ENCODE data around the gene DOCK1.

The DOCK1 gene

GRCh38 chr10:127415116-127415515 is 509.9 kb downstream of the DOCK1 start:
- no peak for DNase-seq

- DNase-seq = no peak
These were observed 510.8 kb downstream of the DOCK1 start for GRCh38 chr10:127415901-127416581.

- no peak for DNase-seq
These were observed 511.8 kb downstream of the DOCK1 start for GRCh38 chr10:127417031-127417430.

- no peak for DNase-seq
These were observed 512.6 kb downstream of the DOCK1 start for GRCh38 chr10:127417686-127418401.

- no peak for DNase-seq
These were observed 513.4 kb downstream of the DOCK1 start for GRCh38 chr10:127418536-127419168.

DNA sequence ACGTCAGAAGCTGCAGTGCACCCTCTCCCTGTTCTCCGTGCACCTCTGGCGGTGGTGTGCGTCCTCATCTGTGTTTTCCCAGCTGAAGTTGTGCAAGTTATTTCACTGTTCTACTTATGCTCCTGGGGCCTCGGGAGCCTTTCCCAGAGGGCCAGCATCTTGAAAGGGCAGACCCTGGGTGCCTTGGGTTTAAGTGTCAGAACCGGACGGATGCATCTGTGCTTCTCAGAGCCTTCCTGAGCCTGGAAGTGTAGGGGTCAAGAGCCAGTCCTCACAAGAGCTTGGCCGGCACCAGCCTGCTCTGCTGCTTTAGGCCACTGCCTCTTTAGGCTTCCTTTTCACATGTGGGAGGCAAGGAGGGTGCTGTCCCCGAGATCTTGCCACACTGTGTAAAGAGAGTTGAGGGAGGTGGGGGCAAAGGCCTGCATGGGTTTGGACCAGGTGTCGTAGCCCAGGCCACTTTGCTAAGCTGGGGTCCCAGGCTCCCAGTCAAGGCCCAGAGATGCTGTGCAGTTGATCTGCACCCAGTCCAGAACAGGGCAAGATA is 515.0 kb downstream of the DOCK1 start:
- no peak for DNase-seq

DNA sequence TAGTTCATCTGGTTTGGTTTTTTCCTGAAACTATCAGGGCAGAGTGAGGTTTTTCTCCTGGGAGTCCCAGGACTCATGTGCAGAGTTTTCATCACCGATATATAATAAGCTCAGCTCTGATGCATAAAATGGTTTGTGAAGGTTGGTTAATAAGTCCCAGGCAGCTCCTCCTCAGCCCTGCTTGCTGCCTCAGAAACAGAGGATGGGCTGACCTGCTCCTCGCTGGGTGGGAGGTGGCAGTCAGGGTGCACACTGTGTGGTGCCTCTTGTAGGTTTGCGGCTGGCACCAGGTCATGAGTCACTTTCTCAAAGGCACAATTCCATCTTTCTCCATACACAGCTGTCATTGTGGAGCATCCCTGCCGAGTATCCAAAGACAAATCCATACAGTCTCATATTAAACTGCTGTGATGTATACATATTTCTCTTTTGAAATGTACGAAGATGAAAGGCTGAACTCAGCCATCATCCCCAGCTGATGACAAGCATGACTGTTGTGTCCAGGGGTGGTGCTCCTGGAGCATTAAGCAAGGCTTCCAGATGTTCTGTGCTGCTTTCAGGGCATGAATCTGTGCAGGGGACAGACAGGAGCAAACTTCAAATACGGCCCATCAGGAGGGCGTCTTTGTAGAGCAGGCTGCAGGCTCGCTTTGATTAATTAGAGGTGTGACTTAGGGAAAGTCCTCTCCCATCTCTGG is 518.1 kb downstream of the DOCK1 start:
- no peak for DNase-seq

DNA sequence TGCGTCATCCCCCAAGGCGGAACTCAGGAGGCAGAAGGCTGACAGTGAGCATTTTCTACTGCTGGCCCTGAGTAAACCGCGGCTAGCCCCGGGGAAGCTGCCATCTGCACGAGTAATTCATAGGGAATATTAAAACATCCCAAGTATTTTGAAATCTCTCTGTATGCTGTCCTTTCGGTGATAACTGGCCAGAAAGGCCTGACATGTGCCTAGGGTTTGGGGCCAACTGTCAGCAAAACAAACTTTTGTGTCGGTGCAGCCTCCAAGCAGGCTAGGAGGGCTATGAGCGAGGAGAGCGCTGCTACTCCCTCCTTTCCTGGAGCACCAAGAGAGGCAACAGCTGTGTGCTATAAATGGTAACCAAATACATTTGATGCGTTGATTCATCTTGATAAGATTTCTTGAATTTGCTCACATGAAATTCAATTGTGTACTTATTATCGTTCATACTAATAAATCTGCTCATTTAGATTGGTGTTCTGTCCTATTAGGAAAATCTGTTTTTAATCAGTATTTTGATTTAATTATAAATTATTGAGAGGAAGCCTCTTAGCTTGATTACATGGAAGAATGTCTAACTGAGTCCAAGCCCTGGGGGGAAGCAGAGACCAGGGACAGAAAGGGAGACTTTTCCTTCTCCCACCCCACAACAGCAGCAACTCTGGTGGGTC is 519.5 kb downstream of the DOCK1 start:
- DNase-seq = no peak

GRCh38 chr10:127426746-127427145 is 521.5 kb downstream of the DOCK1 start:
- no peak for DNase-seq

GRCh38 chr10:127427926-127428325 is 522.7 kb downstream of the DOCK1 start:
- DNase-seq = no peak

DNA sequence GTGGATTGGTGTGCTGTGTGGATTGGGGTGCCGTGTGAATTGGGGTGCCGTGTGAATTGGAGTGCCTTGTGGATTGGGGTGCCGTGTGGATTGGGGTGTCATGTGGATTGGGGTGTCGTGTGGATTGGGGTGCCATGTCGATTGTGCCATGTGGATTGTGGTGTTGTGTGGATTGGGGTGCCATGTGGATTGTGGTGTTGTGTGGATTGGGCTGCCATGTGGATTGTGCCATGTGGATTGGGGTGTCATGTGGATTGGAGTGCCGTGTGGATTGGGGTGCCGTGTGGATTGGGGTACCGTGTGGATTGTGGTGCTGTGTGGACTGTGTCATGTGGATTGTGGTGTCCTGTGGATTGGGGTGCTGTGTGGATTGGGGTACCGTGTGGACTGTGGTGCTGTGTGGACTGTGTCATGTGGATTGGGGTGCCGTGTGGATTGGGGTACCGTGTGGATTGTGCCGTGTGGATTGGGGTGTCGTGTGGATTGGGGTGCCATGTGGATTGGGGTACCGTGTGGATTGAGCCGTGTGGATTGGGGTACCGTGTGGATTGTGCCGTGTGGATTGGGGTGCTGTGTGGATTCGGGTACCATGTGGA is 523.3 kb downstream of the DOCK1 start:
- no peak for DNase-seq

DNA sequence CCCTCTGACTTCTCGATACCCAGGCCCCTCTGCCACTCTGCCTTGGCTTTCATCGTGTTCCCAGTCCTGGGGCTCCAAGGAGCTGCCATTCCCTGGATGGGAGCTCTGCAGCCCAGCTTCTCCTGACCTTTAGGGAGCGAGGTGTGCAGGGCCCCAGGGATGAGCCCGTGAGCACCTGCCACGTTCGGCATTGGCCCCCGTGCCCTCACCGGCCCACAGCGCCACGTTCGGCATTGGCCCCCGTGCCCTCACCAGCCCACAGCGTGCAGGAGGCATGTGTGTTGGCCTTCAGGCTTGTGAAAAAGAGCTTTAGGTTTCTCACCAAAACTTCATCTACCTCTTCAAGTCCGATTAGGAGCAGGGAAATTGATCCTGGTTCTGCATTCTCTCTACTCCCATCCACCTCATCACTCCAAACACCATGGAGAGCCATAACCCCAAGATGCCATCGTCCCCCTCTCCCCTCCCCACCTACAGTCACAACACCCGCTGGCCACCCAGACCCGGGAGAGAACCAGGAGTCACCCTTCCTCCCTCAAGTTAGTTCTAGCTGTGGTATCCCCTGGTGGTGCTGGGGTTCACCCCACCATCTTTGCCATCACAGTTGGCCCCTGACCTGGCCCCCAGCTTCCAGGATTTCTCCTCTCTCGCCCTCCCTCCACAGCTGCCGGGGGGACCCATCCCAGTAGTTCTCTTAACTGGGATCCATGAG is 524.5 kb downstream of the DOCK1 start:
- no peak for DNase-seq

DNA sequence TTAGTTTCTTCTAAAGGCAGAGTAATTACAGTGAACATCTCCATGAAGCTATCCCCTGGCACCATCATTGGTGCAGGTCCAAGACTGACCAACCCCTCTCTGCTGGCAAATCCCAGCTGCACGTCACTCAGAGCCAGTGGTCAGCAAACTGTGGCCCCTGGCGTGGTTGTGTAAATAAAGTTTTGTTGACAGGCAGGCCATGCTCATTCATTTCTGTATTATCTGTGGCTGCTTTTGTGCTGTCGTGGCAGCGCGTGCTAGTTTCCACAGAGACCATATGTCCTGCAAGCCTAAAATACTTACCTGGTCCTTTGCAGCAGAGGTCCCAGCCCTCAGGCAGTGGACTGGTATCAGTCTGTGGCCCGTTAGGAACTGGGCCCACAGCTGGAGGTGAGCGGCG is 526.3 kb downstream of the DOCK1 start:
- no peak for DNase-seq

DNA sequence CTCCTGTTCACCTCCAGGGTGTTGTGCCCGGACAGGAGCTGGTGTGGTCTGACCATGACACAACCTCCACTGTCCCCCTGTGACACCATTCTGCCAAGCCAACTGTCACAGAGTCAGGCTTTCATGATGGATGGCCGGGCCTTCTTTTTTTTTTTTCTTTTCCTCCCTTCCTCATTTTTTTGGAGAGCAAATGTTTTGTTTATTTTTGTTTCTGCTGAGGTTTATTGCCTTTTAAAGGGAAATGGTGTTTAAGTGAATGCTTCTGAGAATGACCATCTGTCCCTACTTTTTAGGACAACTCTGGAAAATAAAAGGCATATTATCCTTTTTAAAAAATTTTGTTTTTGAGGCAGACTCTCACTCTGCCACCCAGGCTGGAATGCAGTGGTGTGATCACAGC is 528.8 kb downstream of the DOCK1 start:
- no peak for DNase-seq

DNA sequence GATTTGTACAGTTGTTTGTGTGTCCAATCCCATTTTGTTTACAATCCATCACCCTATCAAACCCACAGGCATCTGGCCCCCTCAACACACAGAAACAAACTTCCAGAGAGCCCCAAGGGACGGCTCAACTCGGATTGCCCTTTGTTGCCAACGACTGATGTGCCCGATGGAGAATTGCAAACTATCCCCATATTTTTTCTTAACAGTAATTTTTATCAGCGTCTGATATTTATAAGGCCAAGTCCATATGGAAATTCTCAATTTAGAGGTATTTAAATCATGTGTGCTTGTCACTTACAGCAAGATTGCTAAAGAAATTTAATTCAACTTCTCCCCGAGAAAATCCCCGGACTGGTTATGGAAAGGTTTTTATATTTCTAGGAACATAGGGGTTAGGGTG is 530.0 kb downstream of the DOCK1 start:
- DNase-seq = no peak

DNA sequence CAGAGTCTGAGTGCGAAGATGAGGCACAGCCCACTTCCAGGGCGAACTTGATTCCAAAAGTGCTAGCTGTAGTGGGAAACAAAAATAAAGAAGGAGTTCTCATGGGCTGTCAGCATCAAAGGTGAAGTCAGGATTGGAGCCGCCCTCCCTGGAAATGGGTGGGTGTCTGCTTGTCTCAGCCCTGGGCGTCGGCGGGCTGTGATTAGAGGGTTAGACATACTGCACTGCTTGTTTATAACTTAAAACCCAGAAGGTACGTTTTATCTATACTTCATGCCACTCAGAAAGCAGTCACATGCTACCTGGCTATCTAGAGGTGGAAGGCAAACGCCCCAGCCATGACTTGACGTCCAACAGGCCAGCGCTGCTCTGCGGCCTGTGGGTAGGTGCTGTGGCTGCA is 535.1 kb downstream of the DOCK1 start:
- DNase-seq = no peak

DNA sequence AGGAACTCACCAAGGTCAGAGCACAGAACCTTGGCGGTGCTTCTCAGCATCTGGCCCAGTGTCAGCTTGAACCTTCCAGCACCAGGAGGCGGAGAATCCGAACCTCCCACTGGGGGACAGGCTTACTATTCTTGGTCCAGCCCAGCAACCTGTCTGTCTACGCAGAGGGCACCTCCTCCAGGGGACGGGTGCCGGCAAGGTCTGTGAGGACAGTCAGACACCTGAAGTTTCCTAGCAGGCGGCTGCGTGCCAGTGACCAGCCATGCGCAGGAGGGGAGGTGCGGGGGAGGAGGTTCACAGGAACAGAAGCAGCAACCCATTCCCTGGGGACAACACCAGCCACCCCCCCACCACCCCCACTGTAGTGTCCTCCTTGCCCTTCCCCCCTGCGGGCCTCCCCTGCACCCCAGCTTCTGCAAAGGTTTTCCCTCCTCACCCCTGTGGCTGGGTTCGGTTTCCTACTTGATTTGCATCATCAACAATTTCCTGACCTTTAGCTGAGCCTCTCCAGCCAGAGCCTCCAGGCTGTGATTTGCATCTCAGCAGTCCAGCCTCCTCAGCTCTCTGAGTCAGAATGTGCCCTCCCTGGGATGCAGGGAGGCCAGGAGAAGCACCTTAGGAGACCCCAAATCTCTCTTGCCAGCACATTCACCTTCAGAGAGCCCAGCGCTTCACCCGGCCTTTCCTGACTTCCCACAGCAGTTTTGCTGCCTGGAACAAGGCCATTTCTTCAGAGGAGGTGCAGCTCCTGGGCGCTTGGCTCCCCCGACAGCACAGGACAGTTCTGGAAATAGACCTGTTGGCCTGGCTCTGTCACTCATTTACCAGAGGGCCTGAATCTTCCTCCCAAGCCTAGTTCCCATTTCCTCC is 536.4 kb downstream of the DOCK1 start:
- no peak for DNase-seq

DNA sequence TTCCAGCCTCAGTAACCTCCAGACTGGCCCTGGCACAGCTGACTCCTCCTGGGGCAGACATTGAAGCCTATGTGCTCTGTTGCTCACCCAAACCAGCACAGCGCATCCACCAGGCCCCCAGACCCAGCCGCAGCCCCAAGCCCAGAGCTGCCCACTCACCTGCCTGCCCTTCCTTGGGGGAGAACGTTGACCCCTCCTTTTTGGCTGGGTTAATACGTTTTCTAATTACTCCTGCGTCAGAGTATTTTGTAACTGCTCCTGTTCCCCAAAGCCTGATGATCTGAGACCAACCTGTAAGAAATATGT is 536.9 kb downstream of the DOCK1 start:
- no peak for DNase-seq

DNA sequence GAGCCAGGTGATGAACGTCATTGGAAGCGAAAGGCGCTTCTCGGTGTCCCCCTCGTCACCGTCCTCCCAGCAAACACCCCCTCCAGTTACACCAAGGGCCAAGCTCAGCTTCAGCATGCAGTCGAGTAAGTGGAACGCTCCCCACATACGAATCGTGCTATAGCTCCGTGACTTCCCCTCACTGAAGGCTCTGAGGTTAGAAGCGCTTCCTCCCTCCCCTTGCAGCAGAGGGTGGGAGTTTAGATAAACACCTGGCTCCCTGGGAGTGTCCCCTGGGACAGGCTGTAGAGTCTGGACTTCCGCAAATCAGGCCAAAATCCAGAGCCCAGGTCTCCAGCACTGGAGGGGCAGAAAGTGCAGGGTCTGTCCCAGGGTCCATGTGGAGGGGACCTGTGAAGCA is 538.9 kb downstream of the DOCK1 start:
- DNase-seq = no peak

- DNase-seq = no peak
These were observed 542.0 kb downstream of the DOCK1 start for GRCh38 chr10:127447197-127447596.

DNA sequence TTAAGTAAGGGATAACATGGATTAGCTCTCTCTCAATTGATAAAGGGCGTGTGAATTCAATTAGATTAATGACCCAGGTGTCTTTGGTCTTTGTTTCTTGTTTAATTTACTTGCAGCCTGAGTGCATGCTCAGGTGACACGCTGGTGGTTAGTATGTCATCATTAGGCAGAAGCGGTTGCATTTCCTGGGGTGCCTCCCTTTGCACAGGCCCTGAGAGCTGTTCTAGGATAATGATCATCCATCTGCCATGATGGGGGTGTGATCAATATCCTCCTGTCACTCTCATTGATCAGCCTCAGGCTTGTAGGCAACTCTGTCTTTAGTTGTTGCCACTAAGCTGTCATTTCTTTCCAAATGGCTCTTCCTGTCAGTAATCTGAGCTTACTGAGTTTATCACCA is 544.3 kb downstream of the DOCK1 start:
- no peak for DNase-seq
